Testis (tissue), 3 donors: ENCODE results near the gene ELN. TPM values are rescaled to one million over a fixed set of nuclear protein-coding genes. Genes with fewer than 3 reads are reported as not detected.
A peak's percentile ranks its signal among the peaks of the same experiment; 100 is the strongest.

ENCODE experiments used
- DNase-seq: peaks from one replicate; pipeline ENCODE4 v3.0.0-alpha.2; 2019
- H3K27ac ChIP-seq, 2 donors: fragments of 200-600 bp; sonication (generic); one replicate each; pipeline ENCODE4 v1.5.1; 2019
- H3K27me3 ChIP-seq: fragments of 200-600 bp; sonication (generic); one replicate; pipeline ENCODE4 v1.5.1; 2019
- H3K36me3 ChIP-seq: fragments of 200-600 bp; sonication (generic); one replicate; pipeline ENCODE4 v1.5.1; 2017; ENCODE audit warnings: low read depth; ENCODE audit errors: missing control alignments
- H3K4me1 ChIP-seq: fragments of 200-600 bp; sonication (generic); one replicate; pipeline ENCODE4 v1.5.1; 2019
- H3K4me3 ChIP-seq, 2 donors: fragments of 200-600 bp; sonication (generic); one replicate each; pipeline ENCODE4 v1.5.1; 2017 to 2019
- H3K9me3 ChIP-seq: fragments of 200-600 bp; sonication (generic); one replicate; pipeline ENCODE4 v1.5.1; 2017
- CTCF ChIP-seq, 3 experiments: fragments of 450-650 bp in 2 of 3; fragments of 200-600 bp in 1 of 3; sonication (generic) in 1 of 3; IDR thresholded peaks; one replicate each; pipeline ENCODE4 v1.5.1; 2016 to 2019; ENCODE audit warnings: antibody characterized with exemption in 3 of 3, mild to moderate bottlenecking in 2 of 3, moderate library complexity in 1 of 3
- POLR2A ChIP-seq: fragments of 450-650 bp; IDR thresholded peaks from one replicate; pipeline ENCODE4 v1.6.1; 2017; ENCODE audit warnings: antibody characterized with exemption, mild to moderate bottlenecking, moderate library complexity
- WGBS, 2 donors: methylation state at CpG; one replicate each; pipeline ENCODE4 v1.1.5; 2018; 5-methylcytosine and 5-hydroxymethylcytosine counted together
- intact Hi-C: fragments of 100-400 bp; cut with DNase I; formaldehyde crosslinking; loops from one replicate; pipeline ENCODE4 v1.15.1; 2023; ENCODE audit warnings: low total_unique reads
- polyA plus RNA-seq: library from polyadenylated mRNA; stranded (reverse); fragments of 350-450 nt; fragmentation: Illumina TruSeq; extraction: RNeasy Lipid Tissue Mini Kit (QIAGEN cat#74804); gene quantifications from one replicate; pipeline ENCODE4 v1.2.3, GENCODE V29; 2014; ENCODE audit warnings: low read depth, low replicate concordance; ENCODE audit not compliant: insufficient read depth
- total RNA-seq, 2 donors: library from RNA; depleted of rRNA; stranded (reverse); fragments of >200 nt; gene quantifications; one replicate each; pipeline ENCODE4 v1.2.3, GENCODE V29; 2016

Gene ELN
- total and polyA plus RNA-seq, 3 donors from 2014 or later: 24.6 to 55.9 (median 35.2) TPM

GRCh38 chr7:74070619-74070921 is 42.6 kb downstream of the ELN start:
- H3K4me3 ChIP-seq: no peak overlapping the region
- no peaks in the 10 kb centered on the region for H3K36me3 ChIP-seq
- intact Hi-C loops: loop anchor here (10.0 kb wide), 1 partner anchor 94 kb away; no protein-coding TSS in a partner anchor
- 73 to 80% methylated on average over 6 of the region's 6 CpGs for WGBS, 2 donors
- no peaks in the 10 kb centered on the region for H3K27me3 ChIP-seq
- H3K4me1 ChIP-seq: no peaks in the 10 kb centered on the region
- H3K9me3 ChIP-seq: no peaks in the 10 kb centered on the region
- no peak for TF ChIP-seq POLR2A
- TF ChIP-seq CTCF (IDR thresholded peaks at IDR 0.05): no peak
- no peak for DNase-seq
- H3K27ac ChIP-seq: no peak overlapping the region

GRCh38 chr7:74071121-74071520 is 43.1 kb downstream of the ELN start:
- TF ChIP-seq POLR2A (no peak), CTCF (IDR thresholded peaks at IDR 0.05) (no peak)
- Histone ChIP-seq H3K36me3 (no peaks in the 10 kb centered on the region), H3K4me1 (no peaks in the 10 kb centered on the region), H3K27me3 (no peaks in the 10 kb centered on the region), H3K4me3 (no peak overlapping the region), H3K9me3 (no peaks in the 10 kb centered on the region), H3K27ac (no peak overlapping the region)
- intact Hi-C loops: loop anchor here (10.0 kb wide), 1 partner anchor 94 kb away; no protein-coding TSS in a partner anchor
- DNase-seq: no peak
- WGBS, 2 donors: 95 to 100% methylated on average over 3 of the region's 3 CpGs

- Histone ChIP-seq H3K27ac (no peak overlapping the region), H3K4me1 (no peaks in the 10 kb centered on the region), H3K4me3 (no peak overlapping the region), H3K36me3 (no peaks in the 10 kb centered on the region), H3K9me3 (no peaks in the 10 kb centered on the region), H3K27me3 (no peaks in the 10 kb centered on the region)
- no peak for TF ChIP-seq CTCF (IDR thresholded peaks at IDR 0.05)
- TF ChIP-seq POLR2A: no peak
- DNase-seq: no peak
- WGBS, 2 donors: 96% methylated on average over 1 of the region's 1 CpG
- intact Hi-C loops: loop anchor here (10.0 kb wide), 1 partner anchor 90 kb away; no protein-coding TSS in a partner anchor
Observed at GRCh38 chr7:74074770-74075169, 46.8 kb downstream of the ELN start.

GRCh38 chr7:74078461-74078860 is 50.5 kb downstream of the ELN start:
- intact Hi-C loops: loop anchor here (10.0 kb wide), 1 partner anchor 86 kb away; no protein-coding TSS in a partner anchor
- H3K36me3 ChIP-seq: no peaks in the 10 kb centered on the region
- 87 to 98% methylated on average over 2 of the region's 2 CpGs for WGBS, 2 donors
- H3K4me3 ChIP-seq: no peak overlapping the region
- no peaks in the 10 kb centered on the region for H3K27me3 ChIP-seq
- H3K9me3 ChIP-seq: no peaks in the 10 kb centered on the region
- no peak for TF ChIP-seq CTCF (IDR thresholded peaks at IDR 0.05)
- no peak for TF ChIP-seq POLR2A
- H3K4me1 ChIP-seq: peaks cover 5% of the 10 kb centered on the region
- no peak overlapping the region for H3K27ac ChIP-seq
- DNase-seq: no peak

- Histone ChIP-seq H3K4me3 (peak overlapping the region; percentile 49 to 61), H3K9me3 (no peaks in the 10 kb centered on the region), H3K27me3 (no peaks in the 10 kb centered on the region), H3K4me1 (peaks cover 13% of the 10 kb centered on the region), H3K27ac (no peak overlapping the region), H3K36me3 (no peaks in the 10 kb centered on the region)
- intact Hi-C loops: no loop called here
- no peak for TF ChIP-seq CTCF (IDR thresholded peaks at IDR 0.05)
- TF ChIP-seq POLR2A: no peak
- 57 to 69% methylated on average over 9 of the region's 9 CpGs for WGBS, 2 donors
- no peak for DNase-seq
Observed at GRCh38 chr7:74082770-74083116, 54.8 kb downstream of the ELN start.
